ENCODE measurements around the gene ANKS6. TPM values are rescaled to one million over a fixed set of nuclear protein-coding genes. Genes with fewer than 3 reads are reported as not detected.

ANKS6 gene
- total RNA-seq, 2 donors from 2014 or later = 3.3 to 8.7 TPM

- no peak for TF ChIP-seq CTCF (IDR thresholded peaks at IDR 0.05)
- peaks cover 13% of the 10 kb centered on the region for H3K36me3 ChIP-seq
These were observed 32.2 kb downstream of the ANKS6 start for GRCh38 chr9:98763986-98764745.

GRCh38 chr9:98760231-98760630 lies 36.1 kb downstream of the ANKS6 start:
- H3K4me3 ChIP-seq = no peak overlapping the region
- peaks cover 11% of the 10 kb centered on the region for H3K36me3 ChIP-seq
- peaks cover 0 to 17% of the 10 kb centered on the region in 2 donors for H3K9me3 ChIP-seq
- H3K27ac ChIP-seq = no peak overlapping the region
- H3K4me1 ChIP-seq = no peaks in the 10 kb centered on the region
- H3K27me3 ChIP-seq = no peaks in the 10 kb centered on the region
- DNase-seq (ENCODE audit: low spot score) = no peak
- TF ChIP-seq CTCF (IDR thresholded peaks at IDR 0.05) = no peak

More at GRCh38 chr9:98763986-98764745, 32.2 kb downstream of the ANKS6 start:
- no peak for DNase-seq (ENCODE audit: low spot score)
- Histone ChIP-seq H3K4me1 (no peaks in the 10 kb centered on the region), H3K27ac (no peak overlapping the region), H3K9me3 (peaks cover 0 to 6% of the 10 kb centered on the region in 2 donors), H3K27me3 (no peaks in the 10 kb centered on the region), H3K4me3 (no peak overlapping the region)

GRCh38 chr9:98755006-98755618 lies 41.2 kb downstream of the ANKS6 start:
- Histone ChIP-seq H3K27ac (no peak overlapping the region), H3K27me3 (no peaks in the 10 kb centered on the region), H3K4me3 (no peak overlapping the region), H3K9me3 (peaks cover 0 to 11% of the 10 kb centered on the region in 2 donors), H3K4me1 (no peaks in the 10 kb centered on the region), H3K36me3 (peaks cover 19% of the 10 kb centered on the region)
- no peak for TF ChIP-seq CTCF (IDR thresholded peaks at IDR 0.05)
- DNase-seq (ENCODE audit: low spot score) = no peak

GRCh38 chr9:98751210-98751609 lies 45.1 kb downstream of the ANKS6 start:
- DNase-seq (ENCODE audit: low spot score) = no peak
- H3K36me3 ChIP-seq = peaks cover 22% of the 10 kb centered on the region
- H3K27ac ChIP-seq = no peak overlapping the region
- no peak overlapping the region for H3K4me3 ChIP-seq
- no peaks in the 10 kb centered on the region for H3K4me1 ChIP-seq
- TF ChIP-seq CTCF (IDR thresholded peaks at IDR 0.05) = no peak
- H3K27me3 ChIP-seq = no peaks in the 10 kb centered on the region
- no peaks in the 10 kb centered on the region for H3K9me3 ChIP-seq

- H3K27me3 ChIP-seq = no peaks in the 10 kb centered on the region
- H3K4me3 ChIP-seq = no peak overlapping the region
- no peak overlapping the region for H3K27ac ChIP-seq
- no peak for DNase-seq (ENCODE audit: low spot score)
- H3K9me3 ChIP-seq = no peaks in the 10 kb centered on the region
- H3K36me3 ChIP-seq = peaks cover 15% of the 10 kb centered on the region
- no peaks in the 10 kb centered on the region for H3K4me1 ChIP-seq
- no peak for TF ChIP-seq CTCF (IDR thresholded peaks at IDR 0.05)
These were observed 45.8 kb downstream of the ANKS6 start for GRCh38 chr9:98750364-98751060.

All from right atrium auricular region (tissue), 2 donors.